H9 (cell line): Measurements from ENCODE around the gene ZNF586. TPM values are rescaled to one million over a fixed set of nuclear protein-coding genes. Genes with fewer than 3 reads are reported as not detected.

Experiments
- DNase-seq: peaks from one replicate; pipeline ENCODE4 v3.0.0-alpha.2; 2017
- H2AFZ ChIP-seq: one replicate; pipeline ENCODE4 v1.6.1; 2013; ENCODE audit warnings: mild to moderate bottlenecking, low read length, control low read depth, moderate library complexity
- H2AK5ac ChIP-seq: 2 replicates; pipeline ENCODE4 v1.6.1; 2013; ENCODE audit warnings: low read length, control low read depth, mixed read lengths; ENCODE audit not compliant: insufficient read length
- H2BK120ac ChIP-seq: one replicate; pipeline ENCODE4 v1.6.1; 2013; ENCODE audit warnings: low read depth, mild to moderate bottlenecking, low read length, control low read depth, inconsistent platforms; ENCODE audit not compliant: poor library complexity, severe bottlenecking
- H2BK12ac ChIP-seq: 2 replicates; pipeline ENCODE4 v1.6.1; 2013; ENCODE audit warnings: low read length, control low read depth, mixed read lengths, low read depth; ENCODE audit not compliant: insufficient read length
- H2BK15ac ChIP-seq: 2 replicates; pipeline ENCODE4 v1.6.1; 2013; ENCODE audit warnings: low read depth, low read length, control low read depth
- H2BK20ac ChIP-seq: one replicate; pipeline ENCODE4 v1.6.1; 2013; ENCODE audit warnings: low read depth, mild to moderate bottlenecking, low read length, control low read depth, inconsistent platforms; ENCODE audit not compliant: poor library complexity, severe bottlenecking
- H2BK5ac ChIP-seq: 2 replicates; pipeline ENCODE4 v1.6.1; 2013; ENCODE audit warnings: low read length, control low read depth, mixed read lengths; ENCODE audit not compliant: insufficient read length
- H3K14ac ChIP-seq: 2 replicates; pipeline ENCODE4 v1.6.1; 2013; ENCODE audit warnings: low read length, control low read depth; ENCODE audit not compliant: insufficient read depth
- H3K18ac ChIP-seq: 2 replicates; pipeline ENCODE4 v1.6.1; 2013; ENCODE audit warnings: low read depth, mild to moderate bottlenecking, mixed read lengths, low read length, control low read depth; ENCODE audit not compliant: insufficient read length
- H3K23ac ChIP-seq: 2 replicates; pipeline ENCODE4 v1.6.1; 2013; ENCODE audit warnings: low read length, control low read depth, mixed read lengths, low read depth; ENCODE audit not compliant: insufficient read length
- H3K23me2 ChIP-seq: 2 replicates; pipeline ENCODE4 v1.6.1; 2013; ENCODE audit warnings: low read depth, mild to moderate bottlenecking, mixed read lengths, low read length, control low read depth; ENCODE audit not compliant: insufficient read length, poor library complexity, severe bottlenecking
- H3K27ac ChIP-seq: 2 replicates; pipeline ENCODE4 v1.5.1; 2013; ENCODE audit warnings: low read length, control low read depth, mixed read lengths, low read depth; ENCODE audit not compliant: insufficient read length
- H3K27me3 ChIP-seq: 2 replicates; pipeline ENCODE4 v1.6.1; 2013; ENCODE audit warnings: low read length, control low read depth, inconsistent platforms; ENCODE audit not compliant: insufficient read depth
- H3K4ac ChIP-seq: 2 replicates; pipeline ENCODE4 v1.6.1; 2013; ENCODE audit warnings: low read depth, mild to moderate bottlenecking, control low read depth, inconsistent platforms, low read length, moderate library complexity
- H3K4me1 ChIP-seq: 2 replicates; pipeline ENCODE4 v1.6.1; 2013; ENCODE audit warnings: low read length, control low read depth, inconsistent platforms; ENCODE audit not compliant: insufficient read depth
- H3K4me2 ChIP-seq: 2 replicates; pipeline ENCODE4 v1.6.1; 2013; ENCODE audit warnings: low read length, control low read depth, mixed read lengths; ENCODE audit not compliant: insufficient read length, insufficient read depth
- H3K56ac ChIP-seq: 2 replicates; pipeline ENCODE4 v1.6.1; 2013; ENCODE audit warnings: low read depth, mild to moderate bottlenecking, mixed read lengths, low read length, control low read depth; ENCODE audit not compliant: insufficient read length
- H3K79me1 ChIP-seq: 2 replicates; pipeline ENCODE4 v1.6.1; 2013; ENCODE audit warnings: low read depth, mild to moderate bottlenecking, moderate library complexity, low read length, control low read depth, inconsistent platforms; ENCODE audit not compliant: insufficient read depth, poor library complexity, severe bottlenecking
- H3K79me2 ChIP-seq: 2 replicates; pipeline ENCODE4 v1.6.1; 2013; ENCODE audit warnings: low read length, control low read depth, inconsistent platforms; ENCODE audit not compliant: insufficient read depth
- H3K9ac ChIP-seq: 2 replicates; pipeline ENCODE4 v1.6.1; 2013; ENCODE audit warnings: low read length, control low read depth, mixed read lengths; ENCODE audit not compliant: insufficient read length; ENCODE audit errors: extremely low read depth
- H3K9me3 ChIP-seq: one replicate; pipeline ENCODE4 v1.6.1; 2013; ENCODE audit warnings: low read depth, low read length, inconsistent platforms; ENCODE audit not compliant: control insufficient read depth
- H3T11ph ChIP-seq: one replicate; pipeline ENCODE4 v1.6.1; 2013; ENCODE audit warnings: mild to moderate bottlenecking, low read length, control low read depth, inconsistent platforms
- H4K20me1 ChIP-seq: one replicate; pipeline ENCODE4 v1.6.1; 2013; ENCODE audit not compliant: control insufficient read depth, insufficient read length, insufficient read depth
- H4K5ac ChIP-seq: 2 replicates; pipeline ENCODE4 v1.6.1; 2013; ENCODE audit warnings: low read depth, mild to moderate bottlenecking, mixed read lengths, low read length, control low read depth; ENCODE audit not compliant: insufficient read length
- H4K8ac ChIP-seq: replicated peaks from 2 replicates; pipeline ENCODE4 v1.6.1; 2013; ENCODE audit warnings: low read length, control low read depth, mixed read lengths, low read depth; ENCODE audit not compliant: insufficient read length
- H4K91ac ChIP-seq: 2 replicates; pipeline ENCODE4 v1.6.1; 2013; ENCODE audit warnings: low read depth, mild to moderate bottlenecking, moderate library complexity, mixed read lengths, low read length, control low read depth; ENCODE audit not compliant: insufficient read length
- H3K27ac Mint-ChIP-seq, 3 experiments: 2 replicates in 2 of 3; 3 replicates in 1 of 3; pipeline ENCODE4 v1.8.0; 2020 to 2021; ENCODE audit warnings: mixed read lengths in 3 of 3, mild to moderate bottlenecking in 1 of 3, moderate library complexity in 1 of 3
- H3K27me3 Mint-ChIP-seq: 2 replicates; pipeline ENCODE4 v1.8.0; 2021; ENCODE audit warnings: low read depth, mild to moderate bottlenecking, moderate library complexity, mixed read lengths
- H3K36me3 Mint-ChIP-seq, 3 experiments: 2 replicates in 2 of 3; 3 replicates in 1 of 3; pipeline ENCODE4 v1.8.0; 2020 to 2021; ENCODE audit warnings: low read depth in 3 of 3, mixed read lengths in 3 of 3; ENCODE audit not compliant: insufficient read depth in 1 of 3
- H3K4me1 Mint-ChIP-seq, 2 experiments: 2 replicates each; pipeline ENCODE4 v1.8.0; 2020; ENCODE audit warnings: mixed read lengths in 2 of 2
- H3K4me3 Mint-ChIP-seq, 2 experiments: 2 replicates in 1 of 2; 3 replicates in 1 of 2; pipeline ENCODE4 v1.8.0; 2020 to 2021; ENCODE audit warnings: mild to moderate bottlenecking in 2 of 2, mixed read lengths in 2 of 2, moderate library complexity in 1 of 2
- H3K9me3 Mint-ChIP-seq, 2 experiments: 2 replicates in 1 of 2; 3 replicates in 1 of 2; pipeline ENCODE4 v1.8.0; 2020; ENCODE audit warnings: mild to moderate bottlenecking in 2 of 2, mixed read lengths in 2 of 2, moderate library complexity in 1 of 2
- WGBS: extraction: QIAGEN DNeasy Blood & Tissue Kit; methylation state at CpG from one replicate; pipeline ENCODE4 v1.1.7; 2013; ENCODE audit warnings: missing lambda C conversion rate, low lambda C conversion rate, mixed read lengths; ENCODE audit not compliant: insufficient read length; ENCODE audit errors: extremely low coverage; 5-methylcytosine and 5-hydroxymethylcytosine counted together
- total RNA-seq: library from RNA; stranded (reverse); gene quantifications from 2 replicates; pipeline ENCODE4 v1.2.1, GENCODE V29; 2021
- TF ChIP-seq, protein P1 (sequence below): fragments of 200-600 bp; sonication (generic); conservative IDR thresholded peaks from 3 replicates; pipeline ENCODE4 v1.8.0; 2021; ENCODE audit warnings: antibody characterized with exemption, mild to moderate bottlenecking

ZNF586 gene
- total RNA-seq, 1 experiment from 2014 or later, result 17.6 TPM

DNA sequence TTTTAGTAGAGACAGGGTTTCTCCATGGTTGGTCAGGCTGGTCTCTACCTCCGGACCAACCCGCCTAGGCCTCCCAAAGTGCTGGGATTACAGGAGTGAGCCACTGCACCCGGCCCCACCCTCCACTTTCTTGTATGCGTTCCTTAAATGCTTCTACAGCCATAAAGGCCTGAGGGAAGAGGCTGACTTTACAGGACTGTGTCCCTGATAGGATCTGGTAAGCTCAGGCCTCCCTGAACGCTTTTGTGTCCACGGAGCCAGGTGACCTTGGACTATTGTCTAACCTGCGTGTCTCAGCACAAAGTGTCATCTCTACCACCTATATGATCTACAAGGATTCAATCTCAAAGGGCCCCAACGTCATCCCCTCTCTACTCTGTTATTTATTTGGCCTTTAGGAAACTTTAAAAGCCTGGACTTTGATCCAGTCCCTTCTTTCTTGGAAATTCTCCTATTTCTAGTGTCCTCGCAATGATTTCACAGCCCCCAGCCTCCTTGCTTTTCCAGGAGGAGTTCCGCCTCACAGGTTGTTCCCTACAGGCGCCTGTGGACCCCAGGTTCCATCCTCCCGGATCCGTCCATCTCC is 44.5 kb downstream of the ZNF586 start:
- no peak for DNase-seq

More for the DNA sequence above, 44.5 kb downstream of the ZNF586 start:
- no CpG with 5 or more reads among the region's 13 CpGs for WGBS
- H4K8ac ChIP-seq, result no peak overlapping the region
- H4K5ac ChIP-seq, result no peak overlapping the region
- no peak overlapping the region for H2BK120ac ChIP-seq
- H3K4me1 ChIP-seq, result no peaks in the 10 kb centered on the region
- peaks cover 22 to 24% of the 10 kb centered on the region in 2 experiments for H3K4me1 Mint-ChIP-seq
- no peak overlapping the region for H3K18ac ChIP-seq
- no peak overlapping the region for H3T11ph ChIP-seq
- 0 out of 2 replicates have a peak, but pooled peaks cover 2% of the 10 kb centered on the region for H3K79me2 ChIP-seq
- no peak overlapping the region for H3K4ac ChIP-seq
- no peaks in the 10 kb centered on the region for H4K20me1 ChIP-seq
- H3K4me3 Mint-ChIP-seq, result peak overlapping the region; percentile 96
- H2AFZ ChIP-seq, result no peak overlapping the region
- no peak overlapping the region for H3K23ac ChIP-seq
- TF ChIP-seq, protein P1, sequence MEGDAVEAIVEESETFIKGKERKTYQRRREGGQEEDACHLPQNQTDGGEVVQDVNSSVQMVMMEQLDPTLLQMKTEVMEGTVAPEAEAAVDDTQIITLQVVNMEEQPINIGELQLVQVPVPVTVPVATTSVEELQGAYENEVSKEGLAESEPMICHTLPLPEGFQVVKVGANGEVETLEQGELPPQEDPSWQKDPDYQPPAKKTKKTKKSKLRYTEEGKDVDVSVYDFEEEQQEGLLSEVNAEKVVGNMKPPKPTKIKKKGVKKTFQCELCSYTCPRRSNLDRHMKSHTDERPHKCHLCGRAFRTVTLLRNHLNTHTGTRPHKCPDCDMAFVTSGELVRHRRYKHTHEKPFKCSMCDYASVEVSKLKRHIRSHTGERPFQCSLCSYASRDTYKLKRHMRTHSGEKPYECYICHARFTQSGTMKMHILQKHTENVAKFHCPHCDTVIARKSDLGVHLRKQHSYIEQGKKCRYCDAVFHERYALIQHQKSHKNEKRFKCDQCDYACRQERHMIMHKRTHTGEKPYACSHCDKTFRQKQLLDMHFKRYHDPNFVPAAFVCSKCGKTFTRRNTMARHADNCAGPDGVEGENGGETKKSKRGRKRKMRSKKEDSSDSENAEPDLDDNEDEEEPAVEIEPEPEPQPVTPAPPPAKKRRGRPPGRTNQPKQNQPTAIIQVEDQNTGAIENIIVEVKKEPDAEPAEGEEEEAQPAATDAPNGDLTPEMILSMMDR, result no peak
- no peak overlapping the region for H3K56ac ChIP-seq
- H2BK5ac ChIP-seq, result no peak overlapping the region
- peak overlapping the region; percentile 95 for H3K4me2 ChIP-seq
- no peak overlapping the region for H4K91ac ChIP-seq
- no peak overlapping the region for H3K27ac ChIP-seq
- peaks cover 3% of the 10 kb centered on the region for H3K79me1 ChIP-seq
- H3K9me3 Mint-ChIP-seq, result peaks cover 0 to 2% of the 10 kb centered on the region in 2 experiments; a peak in 1 of 5 replicates
- H2AK5ac ChIP-seq, result no peak overlapping the region
- H2BK12ac ChIP-seq, result no peak overlapping the region
- no peak overlapping the region for H2BK15ac ChIP-seq
- H3K9me3 ChIP-seq, result no peaks in the 10 kb centered on the region
- peaks cover 16 to 36% (median 31%) of the 10 kb centered on the region in 3 experiments; a peak in 6 of 7 replicates for H3K36me3 Mint-ChIP-seq
- peak overlapping the region; percentile 93 for H3K9ac ChIP-seq
- H3K14ac ChIP-seq, result no peak overlapping the region
- no peaks in the 10 kb centered on the region for H3K27me3 ChIP-seq
- no peak overlapping the region for H2BK20ac ChIP-seq
- H3K27me3 Mint-ChIP-seq, result no peaks in the 10 kb centered on the region
- H3K23me2 ChIP-seq, result peaks cover 7% of the 10 kb centered on the region
- peak overlapping the region; percentile 77 to 94 (median 92) for H3K27ac Mint-ChIP-seq
